ENCODE measurements around the gene PER2. TPM values are rescaled to one million over a fixed set of nuclear protein-coding genes. Genes with fewer than 3 reads are reported as not detected.

Gene PER2
- total RNA-seq, 2 donors from 2014 or later: 5.2 to 9.4 TPM

DNA sequence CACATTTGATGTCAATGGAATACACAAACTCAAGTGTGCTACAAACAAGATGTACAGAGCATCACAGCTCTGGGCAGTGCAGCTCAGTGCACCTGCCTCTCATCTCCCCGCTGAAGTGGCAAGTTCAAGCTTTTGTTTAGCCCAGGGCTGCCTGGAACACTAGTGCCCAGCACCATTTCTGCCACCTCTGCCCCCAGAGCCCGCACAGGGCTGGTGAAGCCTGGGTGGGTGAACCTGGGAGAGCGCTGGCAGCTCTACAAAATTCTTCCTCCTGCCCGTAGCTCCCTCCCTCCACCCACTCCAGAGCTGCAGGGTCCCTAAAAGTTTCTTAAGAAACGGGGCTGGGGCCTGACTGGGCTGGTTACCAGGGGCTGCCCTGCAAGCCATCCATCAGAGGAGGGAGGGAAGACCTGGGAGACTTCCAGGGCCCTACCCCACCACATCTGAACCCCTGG, 50.1 kb downstream of the PER2 start:
- no peaks in the 10 kb centered on the region for H3K36me3 ChIP-seq
- peaks cover 0 to 42% of the 10 kb centered on the region in 2 donors for H3K4me1 ChIP-seq
- H3K9me3 ChIP-seq: no peaks in the 10 kb centered on the region
- peaks cover 0 to 6% of the 10 kb centered on the region in 2 donors for H3K27me3 ChIP-seq
- DNase-seq (ENCODE audit: low spot score): no peak
- TF ChIP-seq, protein P1, sequence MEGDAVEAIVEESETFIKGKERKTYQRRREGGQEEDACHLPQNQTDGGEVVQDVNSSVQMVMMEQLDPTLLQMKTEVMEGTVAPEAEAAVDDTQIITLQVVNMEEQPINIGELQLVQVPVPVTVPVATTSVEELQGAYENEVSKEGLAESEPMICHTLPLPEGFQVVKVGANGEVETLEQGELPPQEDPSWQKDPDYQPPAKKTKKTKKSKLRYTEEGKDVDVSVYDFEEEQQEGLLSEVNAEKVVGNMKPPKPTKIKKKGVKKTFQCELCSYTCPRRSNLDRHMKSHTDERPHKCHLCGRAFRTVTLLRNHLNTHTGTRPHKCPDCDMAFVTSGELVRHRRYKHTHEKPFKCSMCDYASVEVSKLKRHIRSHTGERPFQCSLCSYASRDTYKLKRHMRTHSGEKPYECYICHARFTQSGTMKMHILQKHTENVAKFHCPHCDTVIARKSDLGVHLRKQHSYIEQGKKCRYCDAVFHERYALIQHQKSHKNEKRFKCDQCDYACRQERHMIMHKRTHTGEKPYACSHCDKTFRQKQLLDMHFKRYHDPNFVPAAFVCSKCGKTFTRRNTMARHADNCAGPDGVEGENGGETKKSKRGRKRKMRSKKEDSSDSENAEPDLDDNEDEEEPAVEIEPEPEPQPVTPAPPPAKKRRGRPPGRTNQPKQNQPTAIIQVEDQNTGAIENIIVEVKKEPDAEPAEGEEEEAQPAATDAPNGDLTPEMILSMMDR (IDR thresholded peaks at IDR 0.05): no peak
- no peak overlapping the region for H3K4me3 ChIP-seq
- H3K27ac ChIP-seq: no peak overlapping the region

DNA sequence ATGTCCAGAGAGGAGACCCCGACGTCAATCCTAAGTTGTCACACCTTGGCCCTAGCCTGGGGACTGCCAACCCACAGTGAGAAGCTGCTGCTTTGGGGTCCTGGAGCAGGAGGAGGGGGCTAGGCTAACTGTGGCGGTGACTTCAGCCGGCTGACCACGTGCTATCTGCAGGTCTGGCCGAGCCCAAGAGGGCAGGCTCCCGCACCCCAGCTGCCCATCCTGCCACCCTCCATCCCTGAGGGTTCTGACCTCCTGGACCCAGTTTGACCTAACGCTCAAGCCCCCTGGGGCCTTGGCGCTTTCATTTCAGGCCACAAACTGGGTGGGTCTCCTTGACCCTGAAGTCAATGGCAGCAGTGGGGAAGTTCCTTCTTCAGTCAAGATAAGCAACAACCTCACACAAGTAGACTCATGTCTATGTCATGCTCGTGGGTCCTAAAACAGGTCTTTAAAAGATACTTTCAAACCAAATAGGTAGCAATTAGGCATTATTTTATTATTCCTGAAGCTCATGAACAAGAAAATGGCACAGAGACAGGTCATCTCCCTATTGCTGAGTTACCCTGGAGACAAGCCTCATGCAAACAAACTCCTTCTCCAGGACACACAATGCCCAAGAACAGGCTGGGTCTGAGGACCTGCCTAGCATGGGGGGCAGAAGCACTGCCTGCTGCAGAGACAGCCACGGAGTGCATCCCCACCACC, 50.8 kb downstream of the PER2 start:
- Histone ChIP-seq H3K27me3 (peaks cover 0 to 6% of the 10 kb centered on the region in 2 donors), H3K9me3 (no peaks in the 10 kb centered on the region), H3K36me3 (no peaks in the 10 kb centered on the region), H3K4me1 (peaks cover 0 to 36% of the 10 kb centered on the region in 2 donors), H3K4me3 (no peak overlapping the region), H3K27ac (no peak overlapping the region)
- TF ChIP-seq, protein P1 (IDR thresholded peaks at IDR 0.05): no peak
- DNase-seq (ENCODE audit: low spot score): no peak

DNA sequence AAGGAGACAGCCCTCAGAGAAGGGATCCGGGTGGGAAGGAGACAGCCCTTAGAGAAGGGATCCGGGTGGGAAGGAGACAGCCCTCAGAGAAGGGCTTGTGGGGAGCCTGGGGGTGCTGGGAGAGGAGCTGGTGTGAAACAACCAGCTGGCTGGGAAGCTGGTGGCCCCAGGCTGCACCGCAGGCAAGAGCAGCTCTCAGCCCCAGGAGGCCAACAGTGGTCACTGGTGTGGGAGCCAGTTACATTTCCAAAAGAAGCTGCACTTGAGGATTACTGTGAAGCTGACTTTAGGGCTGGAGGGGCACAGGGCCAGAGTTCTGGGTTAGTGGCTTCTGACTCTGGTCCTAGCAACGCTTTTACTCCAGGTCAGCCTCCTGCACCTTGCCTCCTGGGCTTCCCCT, 51.8 kb downstream of the PER2 start:
- H3K9me3 ChIP-seq: no peaks in the 10 kb centered on the region
- H3K4me3 ChIP-seq: no peak overlapping the region
- H3K27ac ChIP-seq: no peak overlapping the region
- peaks cover 0 to 6% of the 10 kb centered on the region in 2 donors for H3K27me3 ChIP-seq
- peaks cover 0 to 29% of the 10 kb centered on the region in 2 donors for H3K4me1 ChIP-seq
- DNase-seq (ENCODE audit: low spot score): no peak
- TF ChIP-seq, protein P1 (IDR thresholded peaks at IDR 0.05): no peak
- no peaks in the 10 kb centered on the region for H3K36me3 ChIP-seq

DNA sequence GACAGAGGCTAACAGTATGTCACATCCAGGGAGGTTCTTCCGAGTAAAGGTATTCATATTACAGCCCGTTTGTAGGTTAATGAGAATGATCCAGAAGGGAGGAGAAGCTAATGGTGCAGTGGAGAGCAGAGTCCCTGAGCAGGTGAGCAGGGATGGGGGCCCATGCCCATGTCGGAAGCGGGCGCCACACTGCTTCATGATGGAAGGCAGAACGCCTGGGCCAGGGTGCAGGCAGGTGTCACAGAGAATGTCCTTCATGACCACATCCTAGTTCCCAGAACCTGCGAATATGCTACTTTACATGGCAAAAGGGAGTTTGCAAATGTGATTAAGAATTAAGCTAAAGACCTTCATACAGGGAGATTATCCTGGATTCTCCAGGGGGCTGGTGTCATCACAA, 52.6 kb downstream of the PER2 start:
- H3K9me3 ChIP-seq: no peaks in the 10 kb centered on the region
- no peak overlapping the region for H3K27ac ChIP-seq
- no peak for DNase-seq (ENCODE audit: low spot score)
- no peak overlapping the region for H3K4me3 ChIP-seq
- H3K4me1 ChIP-seq: peaks cover 0 to 28% of the 10 kb centered on the region in 2 donors
- H3K27me3 ChIP-seq: peaks cover 0 to 6% of the 10 kb centered on the region in 2 donors
- TF ChIP-seq, protein P1 (IDR thresholded peaks at IDR 0.05): no peak
- no peaks in the 10 kb centered on the region for H3K36me3 ChIP-seq

DNA sequence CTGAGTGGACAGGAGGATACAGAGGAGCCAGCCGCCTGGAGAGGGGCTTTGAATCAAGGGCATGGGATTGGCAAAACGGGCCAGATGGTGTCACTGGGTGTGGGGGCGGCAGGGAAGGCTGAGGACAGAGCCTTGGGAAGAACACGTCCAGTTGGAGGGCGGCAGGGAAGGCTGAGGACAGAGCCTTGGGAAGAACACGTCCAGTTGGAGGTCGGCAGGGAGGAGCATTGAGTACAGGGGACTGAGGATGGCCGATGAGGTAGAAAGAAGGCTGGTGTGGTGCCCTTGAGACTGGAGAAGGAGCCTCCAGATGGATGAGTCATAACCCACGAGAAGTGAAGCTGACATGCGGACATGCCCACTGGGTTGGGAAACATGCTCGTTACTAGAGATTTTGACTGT, 53.1 kb downstream of the PER2 start:
- no peak overlapping the region for H3K4me3 ChIP-seq
- no peak for DNase-seq (ENCODE audit: low spot score)
- H3K27me3 ChIP-seq: peaks cover 0 to 6% of the 10 kb centered on the region in 2 donors
- no peaks in the 10 kb centered on the region for H3K9me3 ChIP-seq
- peaks cover 0 to 24% of the 10 kb centered on the region in 2 donors for H3K4me1 ChIP-seq
- H3K27ac ChIP-seq: no peak overlapping the region
- H3K36me3 ChIP-seq: no peaks in the 10 kb centered on the region
- TF ChIP-seq, protein P1 (IDR thresholded peaks at IDR 0.05): no peak

Data from right atrium auricular region (tissue), 2 donors.